GM23338 (cell line): ENCODE data around the gene FAM78B. TPM values are rescaled to one million over a fixed set of nuclear protein-coding genes. Genes with fewer than 3 reads are reported as not detected.

Experiments used
- ATAC-seq: fragments of 200-7000 bp; cut with Tn5 transposase; 3 replicates; pipeline ENCODE4 v1.9.1; 2020
- DNase-seq: peaks from one replicate; pipeline ENCODE4 v3.0.0-alpha.2; 2015; ENCODE audit warnings: low spot score
- H2AFZ ChIP-seq: fragments of 200-600 bp; sonication (generic); 2 replicates; pipeline ENCODE4 v1.8.0; 2016; ENCODE audit warnings: antibody characterized with exemption, mild to moderate bottlenecking, moderate library complexity
- H3F3A ChIP-seq: fragments of 200-600 bp; sonication (generic); replicated peaks from 2 replicates; pipeline ENCODE4 v1.8.0; 2017; ENCODE audit warnings: antibody characterized with exemption, mixed run types, low read depth
- H3K27ac ChIP-seq: fragments of 200-600 bp; sonication (generic); 2 replicates; pipeline ENCODE4 v1.6.1; 2016; ENCODE audit warnings: low read depth
- H3K27me3 ChIP-seq: fragments of 200-600 bp; sonication (generic); 2 replicates; pipeline ENCODE4 v1.8.0; 2016; ENCODE audit warnings: mild to moderate bottlenecking, mixed run types, moderate library complexity; ENCODE audit not compliant: insufficient read depth
- H3K36me3 ChIP-seq: fragments of 200-600 bp; sonication (generic); 2 replicates; pipeline ENCODE4 v1.8.0; 2016; ENCODE audit warnings: mild to moderate bottlenecking; ENCODE audit not compliant: insufficient read depth
- H3K4me1 ChIP-seq: fragments of 200-600 bp; sonication (generic); 2 replicates; pipeline ENCODE4 v1.8.0; 2016; ENCODE audit warnings: mild to moderate bottlenecking, moderate library complexity; ENCODE audit not compliant: insufficient read depth
- H3K4me2 ChIP-seq: fragments of 200-600 bp; sonication (generic); 2 replicates; pipeline ENCODE4 v1.7.1; 2017; ENCODE audit warnings: mixed run types
- H3K4me3 ChIP-seq: fragments of 200-600 bp; sonication (generic); 2 replicates; pipeline ENCODE4 v1.6.1; 2016; ENCODE audit warnings: mixed run types
- H3K79me2 ChIP-seq: fragments of 200-600 bp; sonication (generic); replicated peaks from 2 replicates; pipeline ENCODE4 v1.8.0; 2017; ENCODE audit warnings: mild to moderate bottlenecking; ENCODE audit not compliant: insufficient read depth
- H3K9me2 ChIP-seq: fragments of 200-600 bp; sonication (generic); 2 replicates; pipeline ENCODE4 v1.8.0; 2017; ENCODE audit not compliant: insufficient read depth
- H4K20me1 ChIP-seq: fragments of 200-600 bp; sonication (generic); replicated peaks from 2 replicates; pipeline ENCODE4 v1.8.0; 2017; ENCODE audit warnings: mild to moderate bottlenecking; ENCODE audit not compliant: insufficient read depth
- H3K27ac Mint-ChIP-seq: 2 replicates; pipeline ENCODE4 v1.8.0; 2020; ENCODE audit warnings: inconsistent platforms, mild to moderate bottlenecking, moderate library complexity, mixed read lengths
- H3K27me3 Mint-ChIP-seq: 3 replicates; pipeline ENCODE4 v1.8.0; 2022; ENCODE audit warnings: low read depth, mild to moderate bottlenecking, moderate library complexity, mixed read lengths, inconsistent platforms; ENCODE audit not compliant: insufficient read depth, poor library complexity
- H3K36me3 Mint-ChIP-seq: 3 replicates; pipeline ENCODE4 v1.8.0; 2021; ENCODE audit warnings: low read depth, mild to moderate bottlenecking, inconsistent platforms, moderate library complexity, mixed read lengths
- H3K4me1 Mint-ChIP-seq: 3 replicates; pipeline ENCODE4 v1.8.0; 2020; ENCODE audit warnings: mild to moderate bottlenecking, inconsistent platforms, mixed read lengths
- H3K4me3 Mint-ChIP-seq: 3 replicates; pipeline ENCODE4 v1.8.0; 2021; ENCODE audit warnings: moderate library complexity, mild to moderate bottlenecking, inconsistent platforms, mixed read lengths
- H3K9me3 Mint-ChIP-seq: 3 replicates; pipeline ENCODE4 v1.8.0; 2020; ENCODE audit warnings: moderate library complexity, mild to moderate bottlenecking, inconsistent platforms, mixed read lengths
- CTCF ChIP-seq, 2 experiments: fragments of 200-600 bp in 1 of 2; sonication (generic) in 1 of 2; conservative IDR thresholded peaks; 2 replicates each; pipeline versions ENCODE4 v1.5.1 to v1.6.1; 2016 to 2017; ENCODE audit warnings: antibody characterized with exemption in 2 of 2, low read depth in 2 of 2, mild to moderate bottlenecking in 2 of 2, moderate library complexity in 1 of 2
- ETS1 ChIP-seq: IDR thresholded peaks from 2 replicates; pipeline ENCODE4 v1.6.1; 2016; ENCODE audit warnings: antibody characterized with exemption
- EZH2 ChIP-seq: fragments of 200-600 bp; sonication (generic); IDR thresholded peaks from one replicate; pipeline ENCODE4 v1.8.0; 2017; ENCODE audit warnings: antibody characterized with exemption, mild to moderate bottlenecking, low read depth; ENCODE audit not compliant: unreplicated experiment
- JUNB ChIP-seq: IDR thresholded peaks from one replicate; pipeline ENCODE4 v1.6.1; 2016; ENCODE audit warnings: antibody characterized with exemption; ENCODE audit not compliant: unreplicated experiment
- NANOG ChIP-seq: IDR thresholded peaks from 2 replicates; pipeline ENCODE4 v1.6.1; 2016; ENCODE audit warnings: antibody characterized with exemption, borderline replicate concordance
- REST ChIP-seq: IDR thresholded peaks from one replicate; pipeline ENCODE4 v1.6.1; 2018; ENCODE audit warnings: antibody characterized with exemption; ENCODE audit not compliant: unreplicated experiment
- STAT1 ChIP-seq: IDR thresholded peaks from one replicate; pipeline ENCODE4 v1.6.1; 2016; ENCODE audit warnings: antibody characterized with exemption; ENCODE audit not compliant: unreplicated experiment
- ZNF114 ChIP-seq: fragments of 250-450 bp; sonication (Bioruptor Pico); IDR thresholded peaks from 2 replicates; pipeline ENCODE4 v1.5.0; 2020; ENCODE audit warnings: mild to moderate bottlenecking, moderate library complexity
- ZNF331 ChIP-seq: fragments of 250-450 bp; sonication (Bioruptor Pico); IDR thresholded peaks from 2 replicates; pipeline ENCODE4 v1.5.0; 2020; ENCODE audit warnings: low read depth, mild to moderate bottlenecking, moderate library complexity
- ZNF462 ChIP-seq: fragments of 250-450 bp; sonication (Bioruptor Pico); IDR thresholded peaks from 2 replicates; pipeline ENCODE4 v1.5.0; 2020; ENCODE audit warnings: mild to moderate bottlenecking, moderate library complexity
- polyA plus RNA-seq: library from polyadenylated mRNA; unstranded; fragments of >200 nt; fragmentation: Nextera tagmentation; extraction: Ambion mirVana; gene quantifications from 2 replicates; pipeline ENCODE4 v1.2.1, GENCODE V29; 2016
- total RNA-seq: library from RNA; depleted of rRNA; stranded (reverse); fragments of >200 nt; shearing (Covaris generic); gene quantifications from 2 replicates; pipeline ENCODE4 v1.2.3, GENCODE V29; 2014

The FAM78B gene
- total and polyA plus RNA-seq, 2 experiments from 2014 or later: 1.6 to 4.6 TPM

- no peak for TF ChIP-seq JUNB
- TF ChIP-seq ETS1: no peak
- no peak for TF ChIP-seq NANOG
- no peak for TF ChIP-seq REST
- no peak for TF ChIP-seq EZH2
- TF ChIP-seq STAT1: no peak
- TF ChIP-seq CTCF (conservative IDR thresholded peaks at IDR 0.05; ENCODE audit: low read depth in 2 of 2): no peak
These were observed 103.1 kb downstream of the FAM78B start (continued) for GRCh38 chr1:166063701-166064100.

- H3K9me3 Mint-ChIP-seq: no peaks in the 10 kb centered on the region
- ATAC-seq: no peak
- Histone ChIP-seq H3K4me2 (no peak overlapping the region), H3K79me2 (no peaks in the 10 kb centered on the region), H3K36me3 (no peaks in the 10 kb centered on the region), H3K27ac (no peak overlapping the region), H3K9me2 (no peaks in the 10 kb centered on the region), H3F3A (no peaks in the 10 kb centered on the region), H2AFZ (no peak overlapping the region), H3K27me3 (no peaks in the 10 kb centered on the region), H4K20me1 (no peaks in the 10 kb centered on the region), H3K4me1 (no peaks in the 10 kb centered on the region; the same call in none of the 2 replicates), H3K4me3 (no peak overlapping the region)
- peaks cover 9% of the 10 kb centered on the region; the same call in 1 of the 3 replicates for H3K4me1 Mint-ChIP-seq
- no peak for DNase-seq
- H3K4me3 Mint-ChIP-seq: no peak overlapping the region
- TF ChIP-seq ZNF114 (CRISPR knock-in tag): no peak
- no peak for TF ChIP-seq ZNF462 (CRISPR knock-in tag)
- TF ChIP-seq ZNF331 (CRISPR knock-in tag): no peak
- no peak overlapping the region for H3K27ac Mint-ChIP-seq
- H3K27me3 Mint-ChIP-seq: peaks cover 2% of the 10 kb centered on the region
- no peaks in the 10 kb centered on the region for H3K36me3 Mint-ChIP-seq
These were observed 104.3 kb downstream of the FAM78B start for GRCh38 chr1:166062421-166063070.
